K562 (cell line): ENCODE measurements around the gene ATG4D. TPM values are rescaled to one million over a fixed set of nuclear protein-coding genes. Genes with fewer than 3 reads are reported as not detected.

ENCODE experiments used
- ATAC-seq: fragments of 200-7000 bp; cut with Tn5 transposase; 3 replicates; pipeline ENCODE4 v1.9.1; 2020; ENCODE audit warnings: moderate library complexity
- BruUV-seq: library from RNA; stranded (reverse); fragments of 400-500 nt; replicated peaks from 2 replicates; lab custom pipeline; 2021; lab: Mats Ljungman, UMichigan
- CTCF ChIA-PET: fragments of 300-600 bp; formaldehyde crosslinking; extraction: SDS; loops from one replicate; lab custom pipeline; 2021; ENCODE audit warnings: low intra/inter-chr PET ratio; lab: Yijun Ruan, JAX
- POLR2A ChIA-PET: fragments of 300-600, 350-650 bp; sonication (Branson Sonifier 250); formaldehyde crosslinking; extraction: SDS; loops from one replicate; lab custom pipeline; 2021; ENCODE audit warnings: antibody characterized with exemption, inconsistent platforms; lab: Yijun Ruan, JAX
- DNase-seq, 4 experiments: peaks; one replicate each; pipeline versions ENCODE4 v3.0.0 to v3.0.0-alpha.2; 2011 to 2018; ENCODE audit warnings: low spot score in 3 of 4, mixed read lengths in 3 of 4; ENCODE audit errors: extremely low read depth in 1 of 4
- FAIRE-seq: peaks from 2 replicates; lab custom pipeline; 2011; peaks lifted over from hg19 to GRCh38; lab: Jason Lieb, UNC
- H2AFZ ChIP-seq: 2 replicates; pipeline ENCODE4 v1.6.0; 2011; ENCODE audit warnings: low read depth, low read length, control low read depth, inconsistent platforms
- H3K27ac ChIP-seq: fragments of 200-600 bp; 3 replicates; pipeline ENCODE4 v1.8.0; 2011; ENCODE audit warnings: low read depth, mild to moderate bottlenecking, control low read depth, inconsistent platforms, low read length, moderate library complexity, mixed read lengths; ENCODE audit errors: extremely low read depth
- H3K27me3 ChIP-seq, 2 experiments: fragments of 300-600 bp in 1 of 2; 2 replicates in 1 of 2; 3 replicates in 1 of 2; pipeline versions ENCODE4 v1.6.0 to v1.8.0; 2011; ENCODE audit warnings: inconsistent platforms in 2 of 2, low read length in 2 of 2, mild to moderate bottlenecking in 1 of 2, mixed read lengths in 1 of 2, moderate library complexity in 1 of 2; ENCODE audit not compliant: control insufficient read depth in 2 of 2, insufficient read depth in 2 of 2
- H3K36me3 ChIP-seq: fragments of 300-600 bp; 3 replicates; pipeline ENCODE4 v1.8.0; 2011; ENCODE audit warnings: mild to moderate bottlenecking, low read length, inconsistent platforms; ENCODE audit not compliant: control insufficient read depth, insufficient read depth
- H3K4me1 ChIP-seq, 2 experiments: fragments of 200-600 bp in 1 of 2; replicated peaks in 1 of 2; 2 replicates in 1 of 2; 3 replicates in 1 of 2; pipeline versions ENCODE4 v1.5.1 to v1.8.0; 2011; ENCODE audit warnings: inconsistent platforms in 2 of 2, low read length in 2 of 2, mild to moderate bottlenecking in 1 of 2, mixed read lengths in 1 of 2, moderate library complexity in 1 of 2; ENCODE audit not compliant: control insufficient read depth in 2 of 2, insufficient read depth in 2 of 2
- H3K4me2 ChIP-seq: 2 replicates; pipeline ENCODE4 v1.6.1; 2011; ENCODE audit warnings: low read length, control low read depth, inconsistent platforms, mixed read lengths; ENCODE audit not compliant: insufficient read depth
- H3K4me3 ChIP-seq: fragments of 200-600 bp; sonication (generic), shearing (Covaris generic); 2 replicates; pipeline ENCODE4 v1.5.1; 2016; ENCODE audit warnings: control low read depth, inconsistent platforms
- H3K79me2 ChIP-seq: fragments of 200-600 bp; 3 replicates; pipeline ENCODE4 v1.8.0; 2011; ENCODE audit warnings: low read length, inconsistent platforms; ENCODE audit not compliant: control insufficient read depth, insufficient read depth
- H3K9ac ChIP-seq, 2 experiments: 2 replicates each; pipeline versions ENCODE4 v1.6.0 to v1.6.1; 2011; ENCODE audit warnings: low read depth in 2 of 2, low read length in 2 of 2, control low read depth in 1 of 2, inconsistent platforms in 1 of 2, mild to moderate bottlenecking in 1 of 2, mixed read lengths in 1 of 2; ENCODE audit not compliant: insufficient read depth in 1 of 2
- H3K9me1 ChIP-seq: one replicate; pipeline ENCODE4 v1.6.0; 2011; ENCODE audit warnings: inconsistent platforms, mild to moderate bottlenecking, low read length, moderate library complexity; ENCODE audit not compliant: control insufficient read depth, insufficient read depth
- H3K9me3 ChIP-seq: replicated peaks from 2 replicates; pipeline ENCODE4 v1.5.1; 2011; ENCODE audit warnings: low read depth, low read length, inconsistent platforms; ENCODE audit not compliant: control insufficient read depth, insufficient read depth
- H4K20me1 ChIP-seq: replicated peaks from 2 replicates; pipeline ENCODE4 v1.6.1; 2011; ENCODE audit warnings: low read length, inconsistent platforms, mixed read lengths; ENCODE audit not compliant: control insufficient read depth, insufficient read depth
- BCOR ChIP-seq: fragments of 450-650 bp; IDR thresholded peaks from 2 replicates; pipeline ENCODE4 v1.6.1; 2016
- BRCA1 ChIP-seq, 2 experiments: fragments of 450-650 bp in 1 of 2; sonication (generic) in 1 of 2; formaldehyde crosslinking in 1 of 2; IDR thresholded peaks; 2 replicates each; pipeline versions ENCODE4 v1.5.0 to v1.6.1; 2017 to 2020; ENCODE audit warnings: mild to moderate bottlenecking in 1 of 2, missing genetic modification reagents in 1 of 2
- BRD4 ChIP-seq: fragments of 200-600 bp; sonication (generic); IDR thresholded peaks from 2 replicates; pipeline ENCODE4 v1.6.1; 2017; ENCODE audit warnings: inconsistent platforms
- CHD1 ChIP-seq: fragments of 200-600 bp; sonication (generic); IDR thresholded peaks from one replicate; pipeline ENCODE4 v1.6.1; 2012; ENCODE audit warnings: mild to moderate bottlenecking, moderate library complexity, low read length, inconsistent platforms
- ELF4 ChIP-seq: fragments of 450-650 bp; formaldehyde crosslinking; IDR thresholded peaks from 2 replicates; pipeline ENCODE4 v1.4.0; 2022; ENCODE audit warnings: missing genetic modification characterization
- EP400 ChIP-seq: fragments of 450-650 bp; IDR thresholded peaks from 2 replicates; pipeline ENCODE4 v1.6.1; 2017; ENCODE audit warnings: antibody characterized with exemption, mild to moderate bottlenecking, moderate library complexity
- ETV1 ChIP-seq: fragments of 450-650 bp; conservative IDR thresholded peaks from 2 replicates; pipeline ENCODE4 v1.6.1; 2016; ENCODE audit warnings: missing genetic modification characterization, control low read depth, low read depth, missing compliant biosample characterization
- KAT7 ChIP-seq: sonication (generic); formaldehyde crosslinking; IDR thresholded peaks from 2 replicates; pipeline ENCODE4 v1.8.0; 2022; ENCODE audit warnings: missing genetic modification reagents, mild to moderate bottlenecking, borderline replicate concordance
- KDM1A ChIP-seq, 2 experiments: fragments of 450-650 bp; IDR thresholded peaks; 2 replicates each; pipeline ENCODE4 v1.6.1; 2016; ENCODE audit warnings: mild to moderate bottlenecking in 2 of 2
- KHSRP ChIP-seq: fragments of 450-650 bp; IDR thresholded peaks from 2 replicates; pipeline ENCODE4 v1.6.1; 2017
- MTF1 ChIP-seq: fragments of 250-450 bp; sonication (Bioruptor Pico); IDR thresholded peaks from 2 replicates; pipeline ENCODE4 v1.9.0; 2021; ENCODE audit warnings: moderate library complexity, mild to moderate bottlenecking, inconsistent platforms, borderline replicate concordance
- MXI1 ChIP-seq: IDR thresholded peaks from 2 replicates; pipeline ENCODE4 v1.6.1; 2011; ENCODE audit warnings: low read depth, mild to moderate bottlenecking, improper control_type of control experiment, low read length
- NFE2L1 ChIP-seq: fragments of 450-650 bp; IDR thresholded peaks from 2 replicates; pipeline ENCODE4 v1.6.1; 2016; ENCODE audit warnings: missing genetic modification characterization, low read depth, mild to moderate bottlenecking, missing compliant biosample characterization, moderate library complexity, borderline replicate concordance
- PHF20 ChIP-seq: fragments of 450-650 bp; IDR thresholded peaks from 2 replicates; pipeline ENCODE4 v1.6.1; 2018; ENCODE audit not compliant: partially characterized antibody
- PRPF4 ChIP-seq: fragments of 200-400 bp; formaldehyde crosslinking; IDR thresholded peaks from one replicate; pipeline ENCODE4 v1.6.1; 2017; ENCODE audit warnings: low read length, low read depth, mild to moderate bottlenecking; ENCODE audit not compliant: insufficient read depth, poor library complexity, severe bottlenecking
- TAF7 ChIP-seq: fragments of 450-650 bp; IDR thresholded peaks from 2 replicates; pipeline ENCODE4 v1.6.1; 2016; ENCODE audit warnings: missing genetic modification characterization, missing compliant biosample characterization
- ZBTB11 ChIP-seq, 3 experiments: fragments of 200-800 bp in 1 of 3; fragments of 250-450 bp in 1 of 3; fragments of 450-650 bp in 1 of 3; sonication (Bioruptor Pico) in 1 of 3; sonication (Bioruptor generic) in 1 of 3; formaldehyde crosslinking in 1 of 3; IDR thresholded peaks; 2 replicates each; pipeline versions ENCODE4 v1.6.1 to v1.8.0; 2016 to 2022; ENCODE audit warnings: mild to moderate bottlenecking in 2 of 3, missing genetic modification characterization in 2 of 3, missing compliant biosample characterization in 1 of 3, moderate library complexity in 1 of 3
- ZNF239 ChIP-seq: fragments of 250-450 bp; sonication (Bioruptor Pico); IDR thresholded peaks from 2 replicates; pipeline ENCODE4 v1.4.0; 2020; ENCODE audit warnings: mild to moderate bottlenecking
- ZNF398 ChIP-seq: fragments of 250-450 bp; sonication (Bioruptor Pico); IDR thresholded peaks from 2 replicates; pipeline ENCODE4 v1.8.0; 2021; ENCODE audit warnings: moderate library complexity, mild to moderate bottlenecking, inconsistent platforms
- ZNF696 ChIP-seq: fragments of 250-450 bp; sonication (Bioruptor Pico); conservative IDR thresholded peaks from 2 replicates; pipeline ENCODE4 v1.4.0; 2020; ENCODE audit warnings: mild to moderate bottlenecking, moderate library complexity
- WGBS: fragments of 100-300 bp; shearing (Covaris generic); methylation state at CpG from one replicate; pipeline ENCODE4 v1.1.6; 2016; ENCODE audit warnings: low coverage, mixed read lengths; ENCODE audit not compliant: insufficient coverage; ENCODE audit errors: missing lambda C conversion rate; 5-methylcytosine and 5-hydroxymethylcytosine counted together
- in situ Hi-C: fragments of 300-500 bp; cut with MboI; formaldehyde crosslinking; loops from 4 replicates; pipeline ENCODE4 v1.15.0; 2018; ENCODE audit warnings: inconsistent platforms, mixed read lengths
- intact Hi-C: fragments of 100-400 bp; cut with micrococcal nuclease; formaldehyde crosslinking; loops from 2 replicates; pipeline ENCODE4 v1.14.2; 2022
- polyA plus RNA-seq, 8 experiments: library from polyadenylated mRNA; depleted of rRNA in 4 of 8; stranded (reverse) in 5 of 8; unstranded in 3 of 8; fragments of >200 nt; fragmentation: Nextera tagmentation in 2 of 8; fragmentation: Illumina TruSeq in 1 of 8; extraction: Ambion mirVana in 2 of 8; extraction: Trizol in 1 of 8; gene quantifications; 2 replicates each; pipeline versions ENCODE4 v1.2.1 to v1.2.3, GENCODE V29; 2011 to 2014; ENCODE audit warnings: inconsistent platforms in 1 of 8, missing spikeins in 1 of 8
- total RNA-seq, 7 experiments: library from RNA; depleted of rRNA in 6 of 7; stranded (reverse); fragments of >200 nt in 6 of 7; fragmentation: Illumina TruSeq in 2 of 7; extraction: Trizol in 2 of 7; gene quantifications; 2 replicates each; pipeline versions ENCODE4 v1.2.1 to v1.2.3, GENCODE V29; 2011 to 2021; ENCODE audit warnings: low replicate concordance in 1 of 7

Gene ATG4D
- total and polyA plus RNA-seq, 9 of the 15 experiments (the other 6 are each of a cell fraction or from before 2014, with no cell fraction given) = 0.51 to 66.1 (median 22.9) TPM

- no TSS peak for BruUV-seq
- H3K9ac ChIP-seq = no peak overlapping the region
- H3K36me3 ChIP-seq = no peaks in the 10 kb centered on the region
- H3K27me3 ChIP-seq = peaks cover 0 to 6% of the 10 kb centered on the region in 2 experiments; a peak in 3 of 5 replicates
- no peak overlapping the region for H3K27ac ChIP-seq
- intact Hi-C loops (no loop called here), in situ Hi-C loops (no loop called here)
- ChIA-PET POLR2A (no interaction called here), CTCF (no interaction called here)
- H3K9me3 ChIP-seq = no peaks in the 10 kb centered on the region
- DNase-seq (peak in 1 of 4 experiments; percentile 5), FAIRE-seq (no peak), ATAC-seq (no peak)
- H2AFZ ChIP-seq = no peak overlapping the region
- H4K20me1 ChIP-seq = no peaks in the 10 kb centered on the region
- no peak overlapping the region for H3K4me2 ChIP-seq
- no peaks in the 10 kb centered on the region for H3K79me2 ChIP-seq
- H3K4me3 ChIP-seq = no peak overlapping the region
- H3K4me1 ChIP-seq = peaks cover 15 to 50% of the 10 kb centered on the region in 2 experiments; a peak in 4 of 5 replicates
- 24% methylated on average over 7 of the region's 7 CpGs for WGBS
- H3K9me1 ChIP-seq = no peaks in the 10 kb centered on the region
- TF ChIP-seq PRPF4 (no peak), ELF4 (CRISPR knock-in tag) (no peak), KHSRP (no peak), BCOR (0 out of 2 replicates have a peak, but pooled peaks have one; percentile 24), MTF1 (CRISPR knock-in tag) (no peak), EP400 (no peak), ZBTB11 (CRISPR knock-in tag; IDR thresholded peaks at IDR 0.05) (no peak), PHF20 (no peak), MXI1 (no peak), KDM1A (IDR thresholded peaks at IDR 0.05) (peak; percentile 17 to 34; a peak in 1 of 4 replicates), ZNF398 (CRISPR knock-in tag) (no peak), ZNF696 (CRISPR knock-in tag) (no peak), KAT7 (CRISPR knock-in tag) (no peak), TAF7 (tag) (no peak), CHD1 (no peak), BRD4 (no peak), NFE2L1 (tag) (no peak), BRCA1 (IDR thresholded peaks at IDR 0.05) (no peak), BRCA1 (CRISPR knock-in tag; IDR thresholded peaks at IDR 0.05) (no peak), ZNF239 (CRISPR knock-in tag) (no peak), ETV1 (tag) (no peak)
These were observed 30.5 kb upstream of the ATG4D start for GRCh38 chr19:10513223-10513622.
